Mammary epithelial cell (primary cell): ENCODE results near the gene INSYN2A.

Experiments
- CTCF ChIP-seq, 2 donors: IDR thresholded peaks in 1 of 2; conservative IDR thresholded peaks in 1 of 2; 2 replicates each; pipeline ENCODE4 v1.5.1; 2011 to 2012; ENCODE audit warnings: inconsistent platforms in 2 of 2, low read length in 2 of 2, mild to moderate bottlenecking in 2 of 2, control low read depth in 1 of 2, low read depth in 1 of 2; ENCODE audit not compliant: insufficient read depth in 1 of 2; ENCODE audit errors: extremely low read depth in 1 of 2
- EZH2 ChIP-seq: IDR thresholded peaks from 2 replicates; pipeline ENCODE4 v1.6.1; 2012; ENCODE audit warnings: low read length, inconsistent platforms, borderline replicate concordance

- peak in 1 of 2 donors; percentile 22 for TF ChIP-seq CTCF (conservative IDR thresholded peaks at IDR 0.05 in 1 of 2, IDR thresholded peaks at IDR 0.05 in 1 of 2; ENCODE audit: extremely low read depth in 1 of 2, insufficient read depth in 1 of 2, low read depth in 1 of 2, low read length in 2 of 2)
- no peak for TF ChIP-seq EZH2
These were observed 1.9 kb upstream of the INSYN2A start for GRCh38 chr10:127198307-127198706.
